Endodermal cell (in vitro differentiated cells): ENCODE data around the gene CXorf38. TPM values are rescaled to one million over a fixed set of nuclear protein-coding genes. Genes with fewer than 3 reads are reported as not detected.

Experiments used
- DNase-seq: peaks from one replicate; pipeline ENCODE4 v3.0.0-alpha.2; 2017
- H3K27ac ChIP-seq: 2 replicates; pipeline ENCODE4 v1.5.1; 2013; ENCODE audit warnings: mild to moderate bottlenecking, low read depth, low read length, moderate library complexity
- H3K27me3 ChIP-seq: 2 replicates; pipeline ENCODE4 v1.6.1; 2013; ENCODE audit warnings: mild to moderate bottlenecking, low read length, moderate library complexity; ENCODE audit not compliant: insufficient read depth, control insufficient read depth, poor library complexity, severe bottlenecking
- H3K36me3 ChIP-seq: 2 replicates; pipeline ENCODE4 v1.7.0; 2013; ENCODE audit warnings: mild to moderate bottlenecking, low read length, moderate library complexity; ENCODE audit not compliant: control insufficient read depth, insufficient read depth
- H3K4me1 ChIP-seq: one replicate; pipeline ENCODE4 v1.7.0; 2013; ENCODE audit warnings: low read length; ENCODE audit not compliant: control insufficient read depth, insufficient read depth
- H3K4me3 ChIP-seq: 2 replicates; pipeline ENCODE4 v1.5.1; 2013; ENCODE audit warnings: mild to moderate bottlenecking, low read length, moderate library complexity
- H3K9ac ChIP-seq: 2 replicates; pipeline ENCODE4 v1.6.1; 2013; ENCODE audit warnings: mild to moderate bottlenecking, low read length, moderate library complexity; ENCODE audit not compliant: poor library complexity, severe bottlenecking; ENCODE audit errors: extremely low read depth
- H3K9me3 ChIP-seq: 2 replicates; pipeline ENCODE4 v1.6.1; 2013; ENCODE audit warnings: mild to moderate bottlenecking, low read length, moderate library complexity; ENCODE audit not compliant: control insufficient read depth
- H3K27ac Mint-ChIP-seq: 2 replicates; pipeline ENCODE4 v1.8.0; 2020; ENCODE audit warnings: mixed read lengths
- H3K27me3 Mint-ChIP-seq: 2 replicates; pipeline ENCODE4 v1.8.0; 2021; ENCODE audit warnings: mild to moderate bottlenecking, mixed read lengths; ENCODE audit not compliant: insufficient read depth
- H3K36me3 Mint-ChIP-seq: 2 replicates; pipeline ENCODE4 v1.8.0; 2020; ENCODE audit warnings: low read depth, mixed read lengths
- H3K4me1 Mint-ChIP-seq: 2 replicates; pipeline ENCODE4 v1.8.0; 2020; ENCODE audit warnings: mixed read lengths
- H3K4me3 Mint-ChIP-seq: 2 replicates; pipeline ENCODE4 v1.8.0; 2020; ENCODE audit warnings: mild to moderate bottlenecking, moderate library complexity, mixed read lengths
- H3K9me3 Mint-ChIP-seq: 2 replicates; pipeline ENCODE4 v1.8.0; 2020; ENCODE audit warnings: mild to moderate bottlenecking, mixed read lengths
- CTCF ChIP-seq: fragments of 200-600 bp; sonication (generic); conservative IDR thresholded peaks from 2 replicates; pipeline ENCODE4 v1.5.0; 2021; ENCODE audit warnings: antibody characterized with exemption, mild to moderate bottlenecking
- WGBS, 2 experiments: methylation state at CpG; one replicate each; pipeline versions ENCODE4 v1.1.5 to v1.1.7; 2013; ENCODE audit warnings: missing lambda C conversion rate in 2 of 2, mixed read lengths in 1 of 2; ENCODE audit not compliant: insufficient coverage in 1 of 2, insufficient read length in 1 of 2; 5-methylcytosine and 5-hydroxymethylcytosine counted together
- long read RNA-seq, 4 experiments: library from polyadenylated mRNA in 2 of 4; library from RNA in 1 of 4; library from capped mRNA in 1 of 4; stranded (forward) in 3 of 4; unstranded in 1 of 4; transcript quantifications; one replicate each; pipeline ENCODE4 v2.0.0, GENCODE V29; 2020 to 2021; ENCODE audit warnings: inconsistent platforms in 1 of 4
- polyA plus RNA-seq, 2 experiments: library from polyadenylated mRNA; stranded (reverse); fragments of 50-300 nt; gene quantifications; one replicate each; pipeline ENCODE4 v1.2.3, GENCODE V29; 2013
- total RNA-seq, 2 donors: library from RNA; stranded (reverse); fragmentation: NEBNext Ultra II Directional in 1 of 2; extraction: Animal tissue kit (Norgen Biotek cat#: 25700) in 1 of 2; gene quantifications; 2 replicates in 1 of 2; 3 replicates in 1 of 2; pipeline ENCODE4 v1.2.1, GENCODE V29; 2021

CXorf38 gene
- total RNA-seq, result 10 to 100 TPM in 1 of 2 donors, 1 to 10 TPM in 1; 9.1 to 10.6 TPM
- 12.2 TPM for polyA plus RNA-seq (2013, experiment 1 of 2)
- polyA plus RNA-seq (2013, experiment 2 of 2), result 11.1 TPM
- long read RNA-seq, experiment 1, partial matches to known transcripts, result 2 of 5 reads
- long read RNA-seq, experiment 1, other reads (novel, unspliced or antisense), result 1 of 5 reads
- long read RNA-seq, experiment 2, transcript CXorf38-201 (7 exons, 2,118 nt), result major isoform, 13 of 25 reads
- long read RNA-seq, experiment 2, partial matches to known transcripts, result 2 of 25 reads
- long read RNA-seq, experiment 2, other reads (novel, unspliced or antisense), result 10 of 25 reads
- long read RNA-seq, experiment 3, transcript CXorf38-201 (7 exons, 2,118 nt), result major isoform, 20 of 29 reads
- long read RNA-seq, experiment 3, partial matches to known transcripts, result 4 of 29 reads
- long read RNA-seq, experiment 3, other reads (novel, unspliced or antisense), result 5 of 29 reads
- long read RNA-seq, experiment 4, result 0 reads

- DNase-seq, result peak; percentile 98
- Mint-ChIP-seq H3K27ac (peak within 1 kb of the TSS; percentile 93), H3K4me1 (peaks cover 14% of the 10 kb centered on the region), H3K9me3 (peaks cover 18% of the 10 kb centered on the region), H3K27me3 (no peaks in the 10 kb centered on the region), H3K36me3 (peaks cover 6% of the 10 kb centered on the region), H3K4me3 (peak within 1 kb of the TSS; percentile 91)
- Histone ChIP-seq H3K4me3 (peak within 1 kb of the TSS; percentile 84), H3K4me1 (no peaks in the 10 kb centered on the region), H3K27ac (peak within 1 kb of the TSS; percentile 21), H3K27me3 (no peaks in the 10 kb centered on the region), H3K36me3 (peaks cover 13% of the 10 kb centered on the region), H3K9ac (peak within 1 kb of the TSS; percentile 49), H3K9me3 (no peaks in the 10 kb centered on the region)
- TF ChIP-seq CTCF, result peak; percentile 54
- 4 to 50% methylated on average over 2 to 66 of the region's 66 CpGs for WGBS, 2 experiments
Measured at GRCh38 chrX:40647307-40648197, at the start of gene CXorf38. CXorf38 (minus strand) TSS chrX:40647561; CDS start chrX:40647520, 41 bp downstream.

GRCh38 chrX:40694802-40695201, 47.4 kb upstream of the CXorf38 start:
- no peak for TF ChIP-seq CTCF

GRCh38 chrX:40688929-40689328, 41.6 kb upstream of the CXorf38 start:
- Mint-ChIP-seq H3K4me1 (peaks cover 35% of the 10 kb centered on the region), H3K36me3 (peaks cover 39% of the 10 kb centered on the region), H3K27ac (no peak overlapping the region), H3K9me3 (peaks cover 22% of the 10 kb centered on the region), H3K27me3 (no peaks in the 10 kb centered on the region), H3K4me3 (no peak overlapping the region)
- peaks cover 46% of the 10 kb centered on the region for H3K36me3 ChIP-seq
- no peak overlapping the region for H3K27ac ChIP-seq
- DNase-seq, result no peak
- H3K27me3 ChIP-seq, result no peaks in the 10 kb centered on the region
- TF ChIP-seq CTCF, result no peak
- peaks cover 3% of the 10 kb centered on the region for H3K4me1 ChIP-seq
- no peak overlapping the region for H3K9ac ChIP-seq
- H3K4me3 ChIP-seq, result no peak overlapping the region
- H3K9me3 ChIP-seq, result no peaks in the 10 kb centered on the region

More at GRCh38 chrX:40694802-40695201, 47.4 kb upstream of the CXorf38 start:
- peaks cover 34% of the 10 kb centered on the region for H3K9me3 Mint-ChIP-seq
- 89% methylated on average over 1 of the region's 1 CpG; no CpG with 5 or more reads in 1 of the 2 experiments for WGBS, 2 experiments
- H3K9ac ChIP-seq, result no peak overlapping the region
- peaks cover 3% of the 10 kb centered on the region for H3K4me1 ChIP-seq
- H3K9me3 ChIP-seq, result peaks cover 13% of the 10 kb centered on the region
- peaks cover 66% of the 10 kb centered on the region for H3K36me3 Mint-ChIP-seq
- H3K27me3 ChIP-seq, result no peaks in the 10 kb centered on the region
- no peak overlapping the region for H3K27ac ChIP-seq
- no peaks in the 10 kb centered on the region for H3K27me3 Mint-ChIP-seq
- H3K27ac Mint-ChIP-seq, result no peak overlapping the region
- H3K36me3 ChIP-seq, result peaks cover 53% of the 10 kb centered on the region
- no peak for DNase-seq
- no peak overlapping the region for H3K4me3 ChIP-seq
- H3K4me1 Mint-ChIP-seq, result peaks cover 12% of the 10 kb centered on the region
- no peak overlapping the region for H3K4me3 Mint-ChIP-seq
